ENCODE results near the gene ADPRS.

Gene ADPRS

GRCh38 chr1:36118447-36119204, 29.9 kb downstream of the ADPRS start:
- Histone ChIP-seq H3K14ac (ENCODE audit: low read length) (no peak overlapping the region), H3K4me1 (ENCODE audit: control insufficient read depth in 2 of 2, insufficient read depth in 1 of 2, low read depth in 1 of 2, low read length in 2 of 2) (peaks cover 8 to 12% of the 10 kb centered on the region in 2 donors), H3K27ac (replicated peaks; ENCODE audit: low read length) (no peak overlapping the region), H2BK5ac (ENCODE audit: low read length) (no peak overlapping the region), H3K18ac (ENCODE audit: low read length) (peak overlapping the region; percentile 32), H2BK120ac (ENCODE audit: low read depth, low read length) (no peak overlapping the region), H3K4me2 (ENCODE audit: insufficient read depth, low read length, poor library complexity, severe bottlenecking) (no peak overlapping the region), H3K27me3 (ENCODE audit: control insufficient read depth in 3 of 3, insufficient read depth in 3 of 3, low read depth in 1 of 3, low read length in 3 of 3) (peaks cover 2 to 42% (median 12%) of the 10 kb centered on the region in 3 experiments), H2AFZ (ENCODE audit: low read length) (no peak overlapping the region), H3K79me1 (ENCODE audit: low read depth, low read length) (no peaks in the 10 kb centered on the region), H2BK15ac (ENCODE audit: low read length) (no peak overlapping the region), H3K9ac (ENCODE audit: low read depth, low read length, poor library complexity) (peak overlapping the region; percentile 32), H3K36me3 (replicated peaks in 1 of 2; ENCODE audit: control insufficient read depth in 2 of 2, insufficient read depth in 2 of 2, low read length in 2 of 2) (no peaks in the 10 kb centered on the region), H2AK5ac (ENCODE audit: low read depth, low read length) (no peak overlapping the region), H3K23ac (ENCODE audit: low read depth, low read length, poor library complexity) (peak overlapping the region; percentile 27), H3K9me3 (replicated peaks in 1 of 2; ENCODE audit: control insufficient read depth in 2 of 2, insufficient read depth in 1 of 2, low read depth in 1 of 2, low read length in 2 of 2) (no peaks in the 10 kb centered on the region), H2BK12ac (ENCODE audit: low read length) (no peak overlapping the region), H4K8ac (ENCODE audit: low read depth, low read length) (no peak overlapping the region), H4K91ac (ENCODE audit: low read depth, low read length, poor library complexity) (no peak overlapping the region), H3K4me3 (ENCODE audit: low read length in 2 of 2) (no peak overlapping the region), H3K4ac (ENCODE audit: low read length) (no peak overlapping the region)
- WGBS, 2 donors (ENCODE audit: extremely low coverage in 2 of 2, insufficient read length in 2 of 2, insufficient replicate concordance in 1 of 2), result no CpG with 5 or more reads among the region's 10 CpGs
- no peak for DNase-seq (ENCODE audit: low spot score)

GRCh38 chr1:36119456-36119855, 30.8 kb downstream of the ADPRS start:
- H3K36me3 ChIP-seq (replicated peaks in 1 of 2; ENCODE audit: control insufficient read depth in 2 of 2, insufficient read depth in 2 of 2, low read length in 2 of 2), result no peaks in the 10 kb centered on the region
- no peak overlapping the region for H3K4ac ChIP-seq (ENCODE audit: low read length)
- H3K27ac ChIP-seq (replicated peaks; ENCODE audit: low read length), result no peak overlapping the region
- H2BK120ac ChIP-seq (ENCODE audit: low read depth, low read length), result peak overlapping the region; percentile 19
- H3K4me1 ChIP-seq (ENCODE audit: control insufficient read depth in 2 of 2, insufficient read depth in 1 of 2, low read depth in 1 of 2, low read length in 2 of 2), result peaks cover 8 to 10% of the 10 kb centered on the region in 2 donors
- H2AK5ac ChIP-seq (ENCODE audit: low read depth, low read length), result no peak overlapping the region
- no peak overlapping the region for H4K91ac ChIP-seq (ENCODE audit: low read depth, low read length, poor library complexity)
- no peak overlapping the region for H3K9ac ChIP-seq (ENCODE audit: low read depth, low read length, poor library complexity)
- H3K23ac ChIP-seq (ENCODE audit: low read depth, low read length, poor library complexity), result no peak overlapping the region
- H3K14ac ChIP-seq (ENCODE audit: low read length), result peak overlapping the region; percentile 44
- H4K8ac ChIP-seq (ENCODE audit: low read depth, low read length), result no peak overlapping the region
- no CpG with 5 or more reads among the region's 9 CpGs for WGBS, 2 donors (ENCODE audit: extremely low coverage in 2 of 2, insufficient read length in 2 of 2, insufficient replicate concordance in 1 of 2)
- no peak for DNase-seq (ENCODE audit: low spot score)
- H3K18ac ChIP-seq (ENCODE audit: low read length), result peak overlapping the region; percentile 66
- no peak overlapping the region for H2BK12ac ChIP-seq (ENCODE audit: low read length)
- H2BK5ac ChIP-seq (ENCODE audit: low read length), result no peak overlapping the region
- no peak overlapping the region for H3K4me2 ChIP-seq (ENCODE audit: insufficient read depth, low read length, poor library complexity, severe bottlenecking)
- H3K9me3 ChIP-seq (replicated peaks in 1 of 2; ENCODE audit: control insufficient read depth in 2 of 2, insufficient read depth in 1 of 2, low read depth in 1 of 2, low read length in 2 of 2), result no peaks in the 10 kb centered on the region
- peak overlapping the region; percentile 67 for H2BK15ac ChIP-seq (ENCODE audit: low read length)
- H3K79me1 ChIP-seq (ENCODE audit: low read depth, low read length), result no peaks in the 10 kb centered on the region
- H2AFZ ChIP-seq (ENCODE audit: low read length), result no peak overlapping the region
- H3K4me3 ChIP-seq (ENCODE audit: low read length in 2 of 2), result no peak overlapping the region
- H3K27me3 ChIP-seq (ENCODE audit: control insufficient read depth in 3 of 3, insufficient read depth in 3 of 3, low read depth in 1 of 3, low read length in 3 of 3), result peaks cover 7 to 51% (median 20%) of the 10 kb centered on the region in 3 experiments

GRCh38 chr1:36122062-36123030, 33.7 kb downstream of the ADPRS start:
- Histone ChIP-seq H2BK12ac (ENCODE audit: low read length) (no peak overlapping the region), H2BK15ac (ENCODE audit: low read length) (peak overlapping the region; percentile 58), H3K27me3 (ENCODE audit: control insufficient read depth in 3 of 3, insufficient read depth in 3 of 3, low read depth in 1 of 3, low read length in 3 of 3) (peaks cover 19 to 69% (median 46%) of the 10 kb centered on the region in 3 experiments), H3K9me3 (replicated peaks in 1 of 2; ENCODE audit: control insufficient read depth in 2 of 2, insufficient read depth in 1 of 2, low read depth in 1 of 2, low read length in 2 of 2) (peaks cover 0 to 3% of the 10 kb centered on the region in 2 donors), H2AK5ac (ENCODE audit: low read depth, low read length) (no peak overlapping the region), H3K4ac (ENCODE audit: low read length) (no peak overlapping the region), H2AFZ (ENCODE audit: low read length) (no peak overlapping the region), H3K14ac (ENCODE audit: low read length) (no peak overlapping the region), H3K27ac (replicated peaks; ENCODE audit: low read length) (no peak overlapping the region), H2BK5ac (ENCODE audit: low read length) (no peak overlapping the region), H3K4me1 (ENCODE audit: control insufficient read depth in 2 of 2, insufficient read depth in 1 of 2, low read depth in 1 of 2, low read length in 2 of 2) (peaks cover 8 to 12% of the 10 kb centered on the region in 2 donors), H3K4me2 (ENCODE audit: insufficient read depth, low read length, poor library complexity, severe bottlenecking) (no peak overlapping the region), H3K36me3 (replicated peaks in 1 of 2; ENCODE audit: control insufficient read depth in 2 of 2, insufficient read depth in 2 of 2, low read length in 2 of 2) (no peaks in the 10 kb centered on the region), H4K91ac (ENCODE audit: low read depth, low read length, poor library complexity) (no peak overlapping the region), H3K23ac (ENCODE audit: low read depth, low read length, poor library complexity) (no peak overlapping the region), H2BK120ac (ENCODE audit: low read depth, low read length) (no peak overlapping the region), H3K79me1 (ENCODE audit: low read depth, low read length) (no peaks in the 10 kb centered on the region), H3K9ac (ENCODE audit: low read depth, low read length, poor library complexity) (no peak overlapping the region), H3K4me3 (ENCODE audit: low read length in 2 of 2) (no peak overlapping the region), H4K8ac (ENCODE audit: low read depth, low read length) (no peak overlapping the region), H3K18ac (ENCODE audit: low read length) (no peak overlapping the region)
- no CpG with 5 or more reads among the region's 12 CpGs for WGBS, 2 donors (ENCODE audit: extremely low coverage in 2 of 2, insufficient read length in 2 of 2, insufficient replicate concordance in 1 of 2)
- DNase-seq (ENCODE audit: low spot score), result no peak

- Histone ChIP-seq H2BK5ac (ENCODE audit: low read length) (no peak overlapping the region), H3K79me1 (ENCODE audit: low read depth, low read length) (no peaks in the 10 kb centered on the region), H2AK5ac (ENCODE audit: low read depth, low read length) (no peak overlapping the region), H3K4me1 (ENCODE audit: control insufficient read depth in 2 of 2, insufficient read depth in 1 of 2, low read depth in 1 of 2, low read length in 2 of 2) (peaks cover 8 to 12% of the 10 kb centered on the region in 2 donors), H2BK12ac (ENCODE audit: low read length) (no peak overlapping the region), H3K23ac (ENCODE audit: low read depth, low read length, poor library complexity) (no peak overlapping the region), H4K91ac (ENCODE audit: low read depth, low read length, poor library complexity) (no peak overlapping the region), H2BK120ac (ENCODE audit: low read depth, low read length) (no peak overlapping the region), H3K9me3 (replicated peaks in 1 of 2; ENCODE audit: control insufficient read depth in 2 of 2, insufficient read depth in 1 of 2, low read depth in 1 of 2, low read length in 2 of 2) (peaks cover 0 to 3% of the 10 kb centered on the region in 2 donors), H2AFZ (ENCODE audit: low read length) (peak overlapping the region; percentile 33), H2BK15ac (ENCODE audit: low read length) (no peak overlapping the region), H3K36me3 (replicated peaks in 1 of 2; ENCODE audit: control insufficient read depth in 2 of 2, insufficient read depth in 2 of 2, low read length in 2 of 2) (no peaks in the 10 kb centered on the region), H3K27me3 (ENCODE audit: control insufficient read depth in 3 of 3, insufficient read depth in 3 of 3, low read depth in 1 of 3, low read length in 3 of 3) (peaks cover 19 to 63% (median 46%) of the 10 kb centered on the region in 3 experiments), H3K9ac (ENCODE audit: low read depth, low read length, poor library complexity) (no peak overlapping the region), H3K27ac (replicated peaks; ENCODE audit: low read length) (no peak overlapping the region), H3K14ac (ENCODE audit: low read length) (no peak overlapping the region), H3K18ac (ENCODE audit: low read length) (no peak overlapping the region), H4K8ac (ENCODE audit: low read depth, low read length) (no peak overlapping the region), H3K4ac (ENCODE audit: low read length) (no peak overlapping the region), H3K4me2 (ENCODE audit: insufficient read depth, low read length, poor library complexity, severe bottlenecking) (no peak overlapping the region), H3K4me3 (ENCODE audit: low read length in 2 of 2) (no peak overlapping the region)
- no peak for DNase-seq (ENCODE audit: low spot score)
- no CpG with 5 or more reads among the region's 8 CpGs for WGBS, 2 donors (ENCODE audit: extremely low coverage in 2 of 2, insufficient read length in 2 of 2, insufficient replicate concordance in 1 of 2)
Observed at GRCh38 chr1:36123356-36123755, 34.7 kb downstream of the ADPRS start.
